ENCODE results near the gene UTS2R. TPM values are rescaled to one million over a fixed set of nuclear protein-coding genes. Genes with fewer than 3 reads are reported as not detected.
"Not testable (repeated sequence)": the region's sequence is repeated elsewhere in the genome, so short reads cannot be mapped to it uniquely, and the experiment has no call there.

Gene UTS2R
- polyA plus RNA-seq, 5 donors = 0.45 TPM; not detected in 4

- no peak for DNase-seq
These were observed 33.5 kb downstream of the UTS2R start for GRCh38 chr17:82405051-82405450.

- no peak for DNase-seq
These were observed 34.6 kb downstream of the UTS2R start for GRCh38 chr17:82406131-82406671.

- no peak for DNase-seq
These were observed 35.7 kb downstream of the UTS2R start for GRCh38 chr17:82407255-82407654.

- no peak for DNase-seq
These were observed 36.8 kb downstream of the UTS2R start for GRCh38 chr17:82408288-82408937.

GRCh38 chr17:82408938-82409318 is 37.4 kb downstream of the UTS2R start:
- no peak for DNase-seq

GRCh38 chr17:82410014-82410716 is 38.6 kb downstream of the UTS2R start:
- DNase-seq = no peak

- no peak for DNase-seq
These were observed 40.0 kb downstream of the UTS2R start for GRCh38 chr17:82411396-82412053.

- DNase-seq = not testable (repeated sequence)
These were observed 40.5 kb downstream of the UTS2R start for GRCh38 chr17:82412081-82412480.

GRCh38 chr17:82412535-82413520 is 41.3 kb downstream of the UTS2R start:
- DNase-seq = no peak

- peak; percentile 59 to 62 for DNase-seq
These were observed 43.1 kb downstream of the UTS2R start for GRCh38 chr17:82414548-82415281.

GRCh38 chr17:82415336-82415735 is 43.8 kb downstream of the UTS2R start:
- DNase-seq = no peak

GRCh38 chr17:82415786-82416185 is 44.2 kb downstream of the UTS2R start:
- no peak for DNase-seq

- no peak for DNase-seq
These were observed 44.7 kb downstream of the UTS2R start for GRCh38 chr17:82416264-82416663.

- DNase-seq = no peak
These were observed 45.2 kb downstream of the UTS2R start for GRCh38 chr17:82416771-82417170.

- peak; percentile 86 to 89 for DNase-seq
These were observed 46.7 kb downstream of the UTS2R start, which contains the start of the genes HEXD and OGFOD3 for GRCh38 chr17:82418001-82418986. HEXD (plus strand) TSS chr17:82418347; CDS start chr17:82419800, 1,453 bp downstream. OGFOD3 (minus strand) TSS chr17:82418586; CDS start chr17:82418485, 101 bp downstream.

- no peak for DNase-seq
These were observed 48.0 kb downstream of the UTS2R start for GRCh38 chr17:82419540-82419939.

GRCh38 chr17:82424001-82424862 is 52.7 kb downstream of the UTS2R start:
- no peak for DNase-seq

GRCh38 chr17:82424863-82425159 is 53.2 kb downstream of the UTS2R start:
- no peak for DNase-seq
